Stimulated activated CD8-positive, alpha-beta memory T cell treated with anti-CD3 and anti-CD28 coated beads, Interleukin-4, amount 100 ng/mL, for 4 hours (primary cell): ENCODE data around the gene USP49.

Source experiments
- DNase-seq, 2 donors: peaks; one replicate each; pipeline ENCODE4 v3.0.0-alpha.2; 2020; ENCODE audit warnings: low read depth in 2 of 2, low spot score in 1 of 2

USP49 gene

DNA sequence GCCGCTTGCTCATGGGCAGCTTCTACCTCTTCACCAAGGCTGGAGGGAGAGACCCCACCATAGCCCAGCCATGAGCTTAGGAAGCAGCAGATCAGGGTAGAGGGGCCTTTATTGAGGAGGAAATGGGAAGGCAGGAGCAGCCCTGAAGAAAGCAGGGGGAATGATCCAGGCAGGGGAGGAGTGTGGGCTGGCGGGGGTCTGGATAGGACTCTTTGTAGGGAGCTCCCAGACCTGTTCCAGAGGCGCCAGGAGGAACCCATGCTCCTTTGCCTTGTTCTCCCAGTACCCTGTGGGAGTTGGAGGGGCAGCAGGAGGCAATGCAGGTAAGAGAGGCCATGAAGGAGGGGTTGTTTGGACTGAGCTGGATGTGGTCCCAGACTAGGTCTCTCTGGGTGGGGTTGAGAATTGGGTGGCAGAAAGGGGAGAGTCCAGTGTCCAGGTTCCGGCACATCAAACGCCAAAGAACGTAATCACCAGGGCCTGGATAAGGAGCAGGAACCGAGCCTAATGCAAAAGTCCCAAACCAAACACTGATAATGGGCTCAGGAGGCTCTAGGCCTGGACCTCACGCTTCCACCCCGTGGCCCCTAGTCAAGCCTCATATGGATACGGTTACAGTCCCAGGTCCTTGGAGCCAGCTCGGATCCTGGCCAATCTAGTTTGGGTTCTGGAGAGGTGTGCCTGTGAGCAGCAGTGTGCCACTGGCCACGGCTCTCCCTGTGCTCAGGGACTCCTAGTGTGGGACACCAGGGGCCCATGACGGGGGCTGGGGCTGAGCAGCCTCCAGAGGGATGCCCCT, 135.9 kb downstream of the USP49 start:
- no peak for DNase-seq

DNA sequence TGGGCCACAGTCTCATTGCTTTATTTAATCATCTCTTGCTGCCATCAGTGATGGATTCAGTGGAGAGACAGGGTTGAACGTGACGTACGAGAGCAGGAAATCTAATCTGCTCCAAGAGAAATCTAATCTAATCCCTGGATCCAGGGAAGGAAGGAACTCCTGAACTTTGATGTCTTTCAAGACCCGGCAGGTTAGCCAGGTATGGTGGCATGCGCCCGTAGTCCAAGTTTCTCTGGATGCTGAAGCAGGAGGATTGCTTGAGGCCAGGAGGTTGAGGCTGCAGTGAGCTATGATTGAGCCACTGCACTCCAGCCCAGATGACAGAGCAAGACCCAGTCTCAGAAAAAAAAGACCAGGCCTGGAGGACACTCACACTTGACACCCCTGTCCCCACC, 136.5 kb downstream of the USP49 start:
- DNase-seq = no peak

DNA sequence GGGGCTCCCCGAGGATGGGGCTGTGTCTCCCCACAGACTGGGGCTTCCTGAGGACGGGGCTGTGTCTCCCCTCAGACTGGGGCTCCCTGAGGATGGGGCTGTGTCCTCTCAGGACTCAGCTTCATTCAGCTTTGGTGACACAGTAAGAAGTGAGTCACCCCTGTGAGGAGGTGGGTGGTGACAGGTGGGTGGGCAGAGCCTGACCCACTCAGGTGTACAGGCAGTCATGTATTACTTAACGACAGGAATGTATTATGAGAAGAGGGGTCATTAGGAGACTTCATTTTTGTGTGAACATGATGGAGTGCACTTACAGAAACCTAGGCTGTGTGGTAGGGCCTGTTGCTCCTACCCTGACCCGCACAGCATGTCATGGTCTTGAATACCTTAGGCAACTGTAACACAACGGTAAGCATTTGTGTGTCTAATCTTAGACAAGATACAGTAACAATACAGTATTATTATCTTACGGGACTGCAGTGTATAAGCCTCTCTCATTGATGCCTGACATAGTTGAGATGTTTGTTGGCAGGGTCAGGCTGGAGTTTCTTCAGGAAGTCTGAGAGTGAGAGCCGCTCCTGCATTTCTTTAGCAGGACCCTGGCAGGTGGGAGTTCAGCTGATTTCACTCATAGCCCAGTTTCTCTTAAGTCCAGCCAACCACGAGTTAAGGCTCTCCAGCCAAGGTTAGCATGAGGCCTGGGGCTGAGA, 137.1 kb downstream of the USP49 start:
- no peak for DNase-seq

DNA sequence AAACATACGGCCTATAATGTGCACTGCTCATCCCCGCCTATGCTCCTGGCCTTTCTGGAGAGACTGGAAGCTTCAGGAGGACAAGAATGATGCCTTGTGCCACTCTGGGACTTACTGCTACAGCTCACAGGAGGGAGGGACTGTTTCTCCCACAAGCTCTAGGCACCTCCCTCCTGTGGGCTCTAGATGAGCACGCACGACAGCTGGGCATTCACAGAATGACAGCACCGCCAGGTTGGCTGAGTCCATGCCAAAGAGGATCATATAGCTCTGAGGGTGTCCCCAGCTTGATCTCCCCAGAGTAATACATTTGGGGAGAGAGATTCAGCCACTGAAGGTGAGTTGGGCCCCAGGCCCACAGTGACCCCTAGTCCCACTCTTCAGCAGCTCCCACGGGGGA, 137.9 kb downstream of the USP49 start:
- no peak for DNase-seq

DNA sequence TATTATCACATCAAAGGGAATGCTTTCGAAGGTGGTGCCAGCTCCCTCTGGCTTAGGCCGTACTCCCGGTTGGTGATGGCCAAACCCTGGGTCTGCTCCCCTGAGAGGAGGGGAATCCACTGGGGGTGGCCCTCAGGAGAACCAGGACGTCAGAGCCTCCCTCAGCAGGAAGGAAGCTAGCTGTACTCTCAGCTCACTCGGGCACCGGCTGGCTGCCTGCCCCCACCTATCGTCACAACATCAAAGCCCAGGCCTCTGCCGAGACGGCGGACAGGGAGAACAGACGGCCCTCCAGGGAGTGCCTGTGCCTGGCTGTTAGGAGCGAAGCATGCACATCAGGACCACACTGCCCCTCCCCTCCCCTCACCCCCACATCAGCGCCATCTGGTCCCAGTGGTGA, 138.8 kb downstream of the USP49 start:
- DNase-seq = no peak

DNA sequence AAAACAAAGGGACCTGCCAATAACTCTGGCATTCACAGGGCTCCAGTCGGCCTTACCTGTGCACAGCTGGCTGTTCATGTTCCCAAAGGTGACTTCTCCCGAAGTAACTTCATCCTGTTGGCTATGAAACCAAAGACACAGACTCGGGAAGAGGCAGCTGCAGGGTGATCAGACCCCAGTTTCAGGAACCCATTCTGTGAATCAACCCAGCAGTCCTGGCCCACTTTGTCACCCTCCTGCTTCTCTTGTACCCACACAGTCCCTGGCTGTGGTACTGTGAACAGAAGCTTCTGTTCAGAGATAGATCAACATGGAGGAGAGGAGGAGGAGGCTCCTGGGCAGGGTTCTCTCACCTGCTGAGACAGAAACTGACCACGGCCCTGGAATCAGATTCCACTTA, 139.3 kb downstream of the USP49 start:
- DNase-seq = no peak

DNA sequence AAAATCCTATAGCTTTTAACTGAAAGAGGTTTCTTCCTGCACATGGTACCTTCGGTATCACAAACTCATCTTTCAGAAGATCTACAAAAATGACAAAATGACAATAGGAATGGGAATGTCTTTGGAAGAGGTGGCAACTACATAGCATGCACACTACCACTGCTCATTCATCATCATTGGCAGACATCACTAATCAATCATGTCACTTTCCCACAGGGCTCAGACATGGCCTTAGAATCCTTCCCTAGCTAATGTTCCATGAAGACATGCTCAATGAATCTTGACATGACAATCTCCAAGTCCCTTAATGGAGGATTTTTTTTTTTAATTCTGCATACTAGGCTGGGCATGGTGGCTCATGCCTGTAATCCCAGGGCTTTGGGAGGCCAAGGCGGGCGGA, 144.8 kb downstream of the USP49 start:
- no peak for DNase-seq

DNA sequence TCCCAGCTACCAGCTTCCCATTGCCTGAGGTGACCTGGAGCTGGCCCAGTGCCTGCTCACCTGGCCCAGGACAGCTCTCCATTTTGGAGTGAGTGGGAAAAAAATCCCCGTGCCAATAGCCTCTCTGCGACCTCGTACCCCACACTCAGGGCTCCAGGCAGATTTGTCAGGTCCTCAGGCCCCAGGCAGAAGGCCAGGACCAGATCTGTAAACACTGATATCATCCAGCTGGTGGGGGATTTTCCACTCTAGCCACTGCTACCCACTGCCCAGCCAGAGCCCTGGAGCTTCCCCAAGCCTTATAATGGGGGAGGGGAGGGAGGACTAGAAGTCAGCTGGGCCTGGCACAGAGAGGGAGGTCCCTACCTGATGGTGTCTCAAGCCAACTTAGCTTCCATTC, 146.6 kb downstream of the USP49 start:
- DNase-seq = no peak

DNA sequence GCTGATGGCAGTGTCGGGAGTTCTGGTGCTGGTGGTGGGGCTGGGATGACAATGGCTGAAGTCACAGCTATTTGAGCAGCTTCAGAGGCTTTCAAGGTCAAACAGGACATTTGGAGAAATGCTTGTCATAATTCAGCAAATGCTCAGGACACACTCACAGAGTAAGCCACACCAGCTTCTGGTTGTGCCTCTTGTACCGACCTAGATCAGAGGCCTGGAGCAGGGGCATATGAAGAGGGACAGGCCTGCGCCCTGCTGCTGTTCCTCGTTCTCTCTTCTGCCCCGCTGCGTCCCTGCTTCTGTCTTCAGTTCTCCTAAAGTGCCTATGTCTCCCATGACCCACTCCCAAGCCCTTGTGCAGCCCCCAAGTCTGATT, 147.1 kb downstream of the USP49 start:
- DNase-seq = no peak

DNA sequence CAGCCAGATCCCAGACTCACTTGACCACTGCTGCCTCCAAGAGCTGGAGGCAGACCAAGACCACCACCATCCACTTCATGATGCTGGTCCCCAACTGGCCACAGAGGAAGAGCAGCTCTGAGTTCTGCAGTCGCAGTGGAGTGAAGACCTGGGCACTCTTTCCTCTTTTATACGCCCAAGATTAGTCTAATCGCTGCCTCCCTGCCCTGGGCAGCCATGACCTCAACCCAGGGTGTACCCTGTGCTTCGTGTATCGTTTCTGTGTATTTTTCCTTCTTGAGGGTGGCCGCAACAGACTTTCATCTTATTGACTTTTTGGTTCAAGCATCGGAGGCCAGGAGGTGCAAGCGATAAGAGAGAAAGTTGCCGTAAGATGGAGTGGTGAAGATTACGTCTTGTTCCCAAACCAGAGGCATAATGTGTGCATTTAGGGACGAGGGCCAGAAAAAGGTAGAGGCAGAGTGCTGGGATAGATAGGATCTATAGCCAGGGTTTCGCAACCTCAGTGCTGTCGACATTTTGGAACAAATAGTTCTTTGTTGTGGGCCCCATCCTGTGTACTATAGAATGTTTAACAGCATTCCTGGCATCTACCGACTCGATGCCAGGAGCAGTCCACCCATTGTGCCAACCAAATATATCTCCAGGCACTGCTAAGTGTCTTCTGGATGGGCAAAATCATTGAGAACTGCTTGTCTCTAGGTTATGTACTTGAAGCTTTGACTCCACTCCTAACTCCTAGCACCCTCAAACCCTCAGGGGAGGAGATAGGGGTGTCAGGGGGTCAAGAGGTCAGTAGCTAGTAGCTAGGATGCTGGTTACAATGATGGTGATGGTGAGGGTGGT, 147.7 kb downstream of the USP49 start, which contains the start of gene PGC:
TSS of gene PGC (minus strand) at position 142 of the 846 bp plus-strand sequence. CDS start at position 79, 63 bp downstream.
- no peak for DNase-seq

DNA sequence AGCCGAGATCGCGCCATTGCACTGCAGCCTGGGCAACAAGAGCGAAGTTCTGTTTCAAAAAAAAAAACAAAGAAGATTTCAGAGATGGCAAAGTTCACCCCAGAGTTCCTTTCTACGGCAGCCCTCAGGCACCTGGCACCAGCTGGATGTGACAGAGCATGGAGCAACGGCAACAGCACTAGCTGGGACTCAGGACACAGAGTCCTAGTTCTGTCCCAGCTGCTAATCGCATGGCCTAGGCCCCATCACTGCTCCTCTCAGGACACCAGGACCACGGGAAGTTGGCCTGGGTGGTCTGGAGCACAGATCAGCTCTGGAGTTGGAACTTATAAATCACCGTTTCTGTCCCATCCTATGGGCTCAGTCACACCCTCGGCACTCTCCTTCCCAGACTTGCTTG, 149.1 kb downstream of the USP49 start:
- DNase-seq = no peak

DNA sequence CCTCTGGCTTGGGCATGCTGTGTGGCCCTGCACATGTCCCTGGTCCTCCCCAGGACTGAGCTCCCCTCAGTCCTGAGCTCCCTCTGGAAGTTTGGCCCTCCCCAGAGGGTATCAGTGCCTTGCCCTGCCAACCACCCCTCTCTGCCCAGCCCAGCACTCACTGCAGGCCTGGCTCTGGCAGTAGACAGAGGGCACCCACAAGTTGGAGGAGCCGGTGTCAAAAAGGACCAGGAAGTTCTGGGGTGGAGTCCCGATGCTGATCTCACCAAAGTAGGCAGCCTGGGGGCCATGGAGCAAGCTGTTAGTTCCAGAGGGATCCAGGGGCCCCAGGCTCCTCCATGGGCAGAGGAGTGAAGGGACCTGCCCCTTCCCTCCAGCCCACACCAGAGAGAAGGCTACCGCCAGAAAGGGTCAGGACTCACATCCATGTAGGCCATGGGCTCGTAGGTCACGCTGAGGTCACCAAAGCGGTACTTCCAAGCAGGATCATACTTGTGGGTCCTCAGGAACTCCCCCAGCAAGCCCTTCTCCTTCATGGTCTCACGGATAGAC, 150.9 kb downstream of the USP49 start:
- DNase-seq = no peak

DNA sequence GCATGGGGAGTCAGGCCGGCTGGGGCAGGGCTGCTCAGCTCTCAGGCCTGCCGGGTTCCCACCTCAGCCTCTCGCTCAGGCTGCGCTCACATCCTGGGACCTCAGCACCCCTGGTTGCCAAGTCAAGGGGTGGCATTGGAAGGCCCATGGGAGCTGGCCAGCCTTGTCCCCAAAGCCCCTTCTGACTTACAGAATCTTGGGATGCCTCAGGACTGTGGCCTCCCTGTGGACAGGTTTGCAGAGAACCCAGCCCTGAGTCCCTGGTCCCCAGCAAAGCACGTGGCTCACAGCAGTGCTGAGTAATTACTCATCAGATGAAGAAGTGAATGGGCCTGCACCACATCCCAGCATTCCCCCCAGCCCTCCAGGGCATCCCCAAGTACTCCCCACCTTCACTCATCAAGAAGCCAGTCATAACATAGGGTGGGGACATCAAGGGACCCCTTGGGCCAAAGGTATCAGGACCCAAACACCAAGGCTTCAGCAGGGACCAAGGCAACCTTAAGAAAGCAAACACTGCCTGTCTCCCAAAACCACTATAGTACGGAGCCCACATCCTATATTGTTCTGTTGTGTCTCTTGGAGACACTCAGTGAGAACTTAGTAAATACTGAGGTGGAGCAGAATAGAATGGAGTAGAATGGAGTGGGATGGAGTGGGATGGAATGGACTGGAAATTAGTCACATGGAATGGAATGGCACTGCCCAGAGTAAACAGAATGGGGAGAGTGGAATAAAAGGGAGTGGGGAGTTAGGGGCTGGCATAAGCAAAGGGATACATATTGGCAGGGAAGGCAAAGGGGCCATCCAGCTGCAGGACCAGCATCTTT, 151.6 kb downstream of the USP49 start:
- no peak for DNase-seq

DNA sequence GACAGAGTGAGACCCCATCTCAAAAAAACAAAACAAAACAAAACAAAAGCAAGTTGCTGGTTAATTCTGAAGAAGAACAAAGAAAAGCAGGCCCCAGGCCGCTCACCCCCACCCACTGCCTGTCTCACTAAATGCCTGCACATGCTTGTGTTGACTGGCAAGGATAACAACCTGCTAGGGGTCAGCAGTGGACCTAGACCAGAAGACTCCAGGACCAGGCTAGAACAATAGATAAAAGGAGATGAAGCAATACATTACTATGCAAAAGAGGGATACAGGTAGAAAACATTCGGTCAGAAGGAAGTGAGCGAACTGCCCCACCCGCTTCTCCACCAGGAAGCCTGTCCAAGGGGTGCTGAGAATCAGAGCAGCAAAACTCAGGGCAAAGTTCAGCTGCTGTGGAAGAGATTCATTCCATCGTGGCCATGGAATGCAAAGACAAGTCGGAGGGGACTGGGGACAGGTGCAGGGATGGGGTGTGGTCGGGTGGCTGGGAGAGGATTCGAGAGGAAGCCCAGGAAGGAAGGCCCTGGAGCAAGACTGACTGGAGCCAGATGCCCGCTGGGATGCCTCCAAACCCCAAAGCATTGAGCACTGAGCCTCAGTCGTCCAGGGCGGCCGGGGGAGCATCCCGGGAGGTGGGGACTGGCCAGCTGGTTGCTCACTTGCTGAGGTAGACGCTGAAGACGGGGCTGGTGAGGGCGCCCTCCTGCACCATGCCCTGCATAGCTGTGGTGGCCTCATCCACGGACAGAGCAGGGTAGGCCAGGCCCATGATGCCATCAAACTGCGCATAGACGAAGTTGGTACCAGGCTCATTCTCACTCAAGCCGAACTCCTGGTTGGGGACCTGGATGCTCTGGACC, 153.3 kb downstream of the USP49 start:
- DNase-seq = no peak

DNA sequence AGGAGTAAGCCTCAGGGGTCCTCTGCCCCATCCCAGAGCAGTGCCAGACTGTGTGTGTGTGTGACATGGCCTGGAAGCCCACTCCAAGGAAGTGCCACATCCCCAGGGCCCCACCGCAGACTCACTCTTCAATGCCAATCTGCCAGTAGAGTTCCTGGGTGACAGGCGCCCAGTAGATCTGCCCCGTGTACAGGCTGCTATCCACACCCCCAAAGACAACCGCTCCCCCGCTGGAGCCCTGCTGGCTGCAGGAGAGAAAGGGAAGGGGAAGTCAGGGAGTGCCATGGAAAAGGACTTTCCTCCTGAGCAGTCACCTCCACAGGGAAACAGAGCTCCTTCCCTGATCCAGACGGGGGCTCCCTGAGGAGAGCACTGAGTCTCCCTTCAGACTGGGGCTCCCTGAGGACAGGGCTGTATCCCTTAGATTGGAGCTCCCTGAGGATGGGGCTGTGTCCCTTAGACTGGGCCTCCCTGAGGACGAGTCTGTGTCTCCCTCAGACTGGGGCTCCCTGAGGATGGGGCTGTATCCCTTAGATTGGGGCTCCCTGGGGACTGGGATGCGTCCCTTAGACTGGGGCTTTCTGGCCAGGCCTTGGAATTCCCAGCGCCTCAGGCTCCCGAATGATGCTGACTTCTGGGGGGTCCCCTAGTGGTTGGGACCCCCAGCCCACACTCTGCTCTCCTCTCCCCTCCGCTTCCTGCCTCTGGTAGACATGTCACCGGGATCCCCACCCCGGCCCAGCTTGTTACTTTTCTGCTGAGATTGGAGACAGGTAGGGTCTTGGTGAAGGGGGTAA, 154.6 kb downstream of the USP49 start:
- no peak for DNase-seq
